Neuronal stem cell (in vitro differentiated cells): Measurements from ENCODE around the gene NRXN3.

ENCODE experiments used
- DNase-seq: peaks from one replicate; pipeline ENCODE4 v3.0.0-alpha.2; 2013; ENCODE audit warnings: low spot score
- H2AFZ ChIP-seq: one replicate; pipeline ENCODE4 v1.6.1; 2013; ENCODE audit warnings: mild to moderate bottlenecking, low read length, inconsistent platforms
- H2AK5ac ChIP-seq: 2 replicates; pipeline ENCODE4 v1.6.1; 2013; ENCODE audit warnings: low read depth, mild to moderate bottlenecking, inconsistent platforms, low read length, moderate library complexity, mixed read lengths
- H2BK120ac ChIP-seq: 2 replicates; pipeline ENCODE4 v1.6.1; 2013; ENCODE audit warnings: low read depth, mild to moderate bottlenecking, inconsistent platforms, low read length, moderate library complexity, mixed read lengths
- H2BK12ac ChIP-seq: one replicate; pipeline ENCODE4 v1.6.1; 2013; ENCODE audit warnings: low read length, inconsistent platforms
- H2BK15ac ChIP-seq: 2 replicates; pipeline ENCODE4 v1.6.1; 2013; ENCODE audit warnings: mild to moderate bottlenecking, low read length, inconsistent platforms, mixed read lengths
- H2BK5ac ChIP-seq: one replicate; pipeline ENCODE4 v1.6.1; 2013; ENCODE audit warnings: inconsistent platforms, mild to moderate bottlenecking, low read length, moderate library complexity
- H3K14ac ChIP-seq: one replicate; pipeline ENCODE4 v1.6.1; 2013; ENCODE audit warnings: low read length, inconsistent platforms
- H3K18ac ChIP-seq: 2 replicates; pipeline ENCODE4 v1.6.1; 2013; ENCODE audit warnings: low read length, inconsistent platforms
- H3K23ac ChIP-seq: 2 replicates; pipeline ENCODE4 v1.6.1; 2013; ENCODE audit warnings: low read depth, mild to moderate bottlenecking, mixed read lengths, low read length, inconsistent platforms; ENCODE audit not compliant: poor library complexity
- H3K27ac ChIP-seq: replicated peaks from 3 replicates; pipeline ENCODE4 v1.5.1; 2013; ENCODE audit warnings: low read length, inconsistent platforms
- H3K27me3 ChIP-seq, 3 experiments: 2 replicates each; pipeline ENCODE4 v1.6.1; 2013; ENCODE audit warnings: low read length in 3 of 3, mild to moderate bottlenecking in 2 of 3, inconsistent platforms in 1 of 3, low read depth in 1 of 3, mixed read lengths in 1 of 3, moderate library complexity in 1 of 3; ENCODE audit not compliant: control insufficient read depth in 3 of 3, insufficient read depth in 3 of 3
- H3K36me3 ChIP-seq, 2 donors: replicated peaks in 1 of 2; 2 replicates each; pipeline ENCODE4 v1.6.1; 2013; ENCODE audit warnings: low read length in 2 of 2; ENCODE audit not compliant: control insufficient read depth in 2 of 2, insufficient read depth in 2 of 2
- H3K4ac ChIP-seq: 2 replicates; pipeline ENCODE4 v1.6.1; 2013; ENCODE audit warnings: inconsistent platforms, mild to moderate bottlenecking, low read length, moderate library complexity
- H3K4me1 ChIP-seq, 2 donors: 1 replicate in 1 of 2; 2 replicates in 1 of 2; pipeline ENCODE4 v1.6.1; 2013; ENCODE audit warnings: low read length in 2 of 2, low read depth in 1 of 2; ENCODE audit not compliant: control insufficient read depth in 2 of 2, insufficient read depth in 1 of 2
- H3K4me2 ChIP-seq: one replicate; pipeline ENCODE4 v1.6.1; 2013; ENCODE audit warnings: mild to moderate bottlenecking, low read length, inconsistent platforms; ENCODE audit not compliant: insufficient read depth, poor library complexity, severe bottlenecking
- H3K4me3 ChIP-seq, 2 donors: 2 replicates each; pipeline ENCODE4 v1.5.1; 2013; ENCODE audit warnings: low read length in 2 of 2, mild to moderate bottlenecking in 2 of 2, inconsistent platforms in 1 of 2, moderate library complexity in 1 of 2
- H3K79me1 ChIP-seq: one replicate; pipeline ENCODE4 v1.6.1; 2013; ENCODE audit warnings: low read depth, mild to moderate bottlenecking, inconsistent platforms, low read length, moderate library complexity
- H3K9ac ChIP-seq: one replicate; pipeline ENCODE4 v1.6.1; 2013; ENCODE audit warnings: mild to moderate bottlenecking, low read depth, low read length, inconsistent platforms; ENCODE audit not compliant: poor library complexity
- H3K9me3 ChIP-seq, 2 donors: replicated peaks in 1 of 2; 2 replicates each; pipeline versions ENCODE3 to v1.6.1; 2013; ENCODE audit warnings: low read length in 2 of 2, mild to moderate bottlenecking in 2 of 2, inconsistent platforms in 1 of 2, low read depth in 1 of 2, mixed read lengths in 1 of 2, moderate library complexity in 1 of 2; ENCODE audit not compliant: control insufficient read depth in 2 of 2, insufficient read depth in 1 of 2
- H4K8ac ChIP-seq: one replicate; pipeline ENCODE4 v1.6.1; 2013; ENCODE audit warnings: low read depth, mild to moderate bottlenecking, inconsistent platforms, low read length, moderate library complexity
- H4K91ac ChIP-seq: one replicate; pipeline ENCODE4 v1.6.1; 2013; ENCODE audit warnings: low read length, low read depth, mild to moderate bottlenecking, inconsistent platforms; ENCODE audit not compliant: poor library complexity
- WGBS, 2 donors: extraction: QIAGEN DNeasy Blood & Tissue Kit; methylation state at CpG; one replicate each; pipeline ENCODE4 v1.1.7; 2013; ENCODE audit warnings: missing lambda C conversion rate in 2 of 2, mixed read lengths in 1 of 2; ENCODE audit not compliant: insufficient read length in 2 of 2, insufficient replicate concordance in 1 of 2; ENCODE audit errors: extremely low coverage in 2 of 2; 5-methylcytosine and 5-hydroxymethylcytosine counted together

The NRXN3 gene

GRCh38 chr14:78849952-78850351 lies 679.8 kb downstream of the NRXN3 start:
- Histone ChIP-seq H2BK5ac (no peak overlapping the region), H4K91ac (no peak overlapping the region), H3K4me3 (no peak overlapping the region), H3K9me3 (no peaks in the 10 kb centered on the region), H3K27me3 (no peaks in the 10 kb centered on the region), H3K36me3 (no peaks in the 10 kb centered on the region), H3K4me2 (no peak overlapping the region), H3K9ac (no peak overlapping the region), H2AFZ (no peak overlapping the region), H3K79me1 (no peaks in the 10 kb centered on the region), H2BK120ac (no peak overlapping the region), H4K8ac (no peak overlapping the region), H3K27ac (no peak overlapping the region), H3K23ac (no peak overlapping the region), H3K18ac (no peak overlapping the region), H2BK12ac (no peak overlapping the region), H3K4ac (no peak overlapping the region), H2AK5ac (no peak overlapping the region), H3K14ac (no peak overlapping the region), H3K4me1 (no peaks in the 10 kb centered on the region), H2BK15ac (no peak overlapping the region)
- WGBS, 2 donors, result no CpG with 5 or more reads among the region's 2 CpGs
- DNase-seq, result no peak

GRCh38 chr14:78851189-78851588 lies 681.0 kb downstream of the NRXN3 start:
- no peaks in the 10 kb centered on the region for H3K9me3 ChIP-seq
- no CpG with 5 or more reads among the region's 3 CpGs for WGBS, 2 donors
- DNase-seq, result no peak
- H3K9ac ChIP-seq, result no peak overlapping the region
- H3K23ac ChIP-seq, result no peak overlapping the region
- H3K4me2 ChIP-seq, result no peak overlapping the region
- no peaks in the 10 kb centered on the region for H3K4me1 ChIP-seq
- no peak overlapping the region for H2BK120ac ChIP-seq
- H3K79me1 ChIP-seq, result no peaks in the 10 kb centered on the region
- H3K14ac ChIP-seq, result no peak overlapping the region
- H2AK5ac ChIP-seq, result no peak overlapping the region
- no peak overlapping the region for H4K91ac ChIP-seq
- H2BK12ac ChIP-seq, result no peak overlapping the region
- H3K4ac ChIP-seq, result no peak overlapping the region
- no peak overlapping the region for H3K27ac ChIP-seq
- H3K36me3 ChIP-seq, result no peaks in the 10 kb centered on the region
- no peak overlapping the region for H2BK15ac ChIP-seq
- H3K27me3 ChIP-seq, result no peaks in the 10 kb centered on the region
- no peak overlapping the region for H3K4me3 ChIP-seq
- no peak overlapping the region for H3K18ac ChIP-seq
- H2AFZ ChIP-seq, result no peak overlapping the region
- no peak overlapping the region for H2BK5ac ChIP-seq
- no peak overlapping the region for H4K8ac ChIP-seq

GRCh38 chr14:78852040-78852439 lies 681.9 kb downstream of the NRXN3 start:
- WGBS, 2 donors, result no CpG with 5 or more reads among the region's 1 CpG

GRCh38 chr14:78857974-78858373 lies 687.8 kb downstream of the NRXN3 start:
- Histone ChIP-seq H3K36me3 (no peaks in the 10 kb centered on the region), H3K79me1 (no peaks in the 10 kb centered on the region), H3K27ac (no peak overlapping the region), H4K91ac (no peak overlapping the region), H3K9me3 (no peaks in the 10 kb centered on the region), H3K4me1 (no peaks in the 10 kb centered on the region), H3K4ac (no peak overlapping the region), H4K8ac (no peak overlapping the region), H2BK5ac (no peak overlapping the region), H3K4me3 (no peak overlapping the region), H2BK15ac (no peak overlapping the region), H3K14ac (no peak overlapping the region), H3K23ac (no peak overlapping the region), H2BK12ac (no peak overlapping the region), H3K18ac (no peak overlapping the region), H2AFZ (no peak overlapping the region), H2AK5ac (no peak overlapping the region), H3K4me2 (no peak overlapping the region), H3K27me3 (no peaks in the 10 kb centered on the region), H3K9ac (no peak overlapping the region), H2BK120ac (no peak overlapping the region)
- WGBS, 2 donors, result no CpG with 5 or more reads among the region's 4 CpGs
- DNase-seq, result no peak

More at GRCh38 chr14:78852040-78852439, 681.9 kb downstream of the NRXN3 start:
- Histone ChIP-seq H3K4me2 (no peak overlapping the region), H3K14ac (no peak overlapping the region), H2BK15ac (no peak overlapping the region), H2AFZ (no peak overlapping the region), H3K27me3 (no peaks in the 10 kb centered on the region), H3K4ac (no peak overlapping the region), H2BK5ac (no peak overlapping the region), H3K27ac (no peak overlapping the region), H3K9me3 (no peaks in the 10 kb centered on the region), H3K4me3 (no peak overlapping the region), H2AK5ac (no peak overlapping the region), H3K9ac (no peak overlapping the region), H3K23ac (no peak overlapping the region), H3K4me1 (no peaks in the 10 kb centered on the region), H2BK120ac (no peak overlapping the region), H3K18ac (no peak overlapping the region), H3K79me1 (no peaks in the 10 kb centered on the region), H2BK12ac (no peak overlapping the region), H4K8ac (no peak overlapping the region), H3K36me3 (no peaks in the 10 kb centered on the region), H4K91ac (no peak overlapping the region)
- no peak for DNase-seq
